WTC11 (cell line): ENCODE measurements around the gene MITF. TPM values are rescaled to one million over a fixed set of nuclear protein-coding genes. Genes with fewer than 3 reads are reported as not detected.

Source experiments
- ATAC-seq: fragments of 200-7000 bp; cut with Tn5 transposase; 2 replicates; pipeline ENCODE4 v1.10.0; 2021; ENCODE audit warnings: mild to moderate bottlenecking, moderate library complexity
- CTCF ChIA-PET: fragments of 300-600 bp; sonication (Branson Sonifier 250); formaldehyde crosslinking; loops from one replicate; lab custom pipeline; 2021; ENCODE audit warnings: antibody characterized with exemption; lab: Charles Lee
- POLR2A ChIA-PET: fragments of 350-600 bp; sonication (Branson Sonifier 250); formaldehyde crosslinking; loops from one replicate; lab custom pipeline; 2021; ENCODE audit warnings: antibody characterized with exemption; lab: Charles Lee
- DNase-seq: peaks from one replicate; pipeline ENCODE4 v3.0.0; 2021; ENCODE audit warnings: low spot score
- H3K27ac Mint-ChIP-seq: 2 replicates; pipeline ENCODE4 v1.8.0; 2021; ENCODE audit warnings: mixed read lengths
- H3K27me3 Mint-ChIP-seq: 2 replicates; pipeline ENCODE4 v1.8.0; 2021; ENCODE audit warnings: low read depth, mild to moderate bottlenecking, moderate library complexity, mixed read lengths
- H3K36me3 Mint-ChIP-seq: 2 replicates; pipeline ENCODE4 v1.8.0; 2021; ENCODE audit warnings: mixed read lengths
- H3K4me1 Mint-ChIP-seq: 2 replicates; pipeline ENCODE4 v1.8.0; 2022; ENCODE audit warnings: mixed read lengths
- H3K4me3 Mint-ChIP-seq: 2 replicates; pipeline ENCODE4 v1.8.0; 2021; ENCODE audit warnings: mild to moderate bottlenecking, moderate library complexity, mixed read lengths
- H3K9me3 Mint-ChIP-seq: 2 replicates; pipeline ENCODE4 v1.8.0; 2021; ENCODE audit warnings: mixed read lengths
- FOXP4 ChIP-seq: sonication (generic); formaldehyde crosslinking; IDR thresholded peaks from 2 replicates; pipeline ENCODE4 v1.8.0; 2022; ENCODE audit warnings: mild to moderate bottlenecking, missing genetic modification reagents
- MAX ChIP-seq: sonication (generic); formaldehyde crosslinking; IDR thresholded peaks from 2 replicates; pipeline ENCODE4 v1.8.0; 2022; ENCODE audit warnings: mild to moderate bottlenecking, missing genetic modification reagents
- SMAD4 ChIP-seq: sonication (generic); formaldehyde crosslinking; IDR thresholded peaks from 2 replicates; pipeline ENCODE4 v1.8.0; 2022; ENCODE audit warnings: mild to moderate bottlenecking, missing genetic modification reagents
- SOX15 ChIP-seq: fragments of 250-450 bp; sonication (Bioruptor Pico); IDR thresholded peaks from 2 replicates; pipeline ENCODE4 v1.9.0; 2021; ENCODE audit warnings: mild to moderate bottlenecking
- ZNF317 ChIP-seq: sonication (generic); formaldehyde crosslinking; IDR thresholded peaks from 2 replicates; pipeline ENCODE4 v1.8.1; 2023; ENCODE audit warnings: low read depth, mild to moderate bottlenecking, moderate library complexity, missing genetic modification reagents, borderline replicate concordance
- total RNA-seq: library from RNA; stranded (reverse); gene quantifications from 3 replicates; pipeline ENCODE4 v1.2.3, GENCODE V29; 2021

MITF gene
- total RNA-seq, 1 experiment from 2014 or later = 1.3 TPM

DNA sequence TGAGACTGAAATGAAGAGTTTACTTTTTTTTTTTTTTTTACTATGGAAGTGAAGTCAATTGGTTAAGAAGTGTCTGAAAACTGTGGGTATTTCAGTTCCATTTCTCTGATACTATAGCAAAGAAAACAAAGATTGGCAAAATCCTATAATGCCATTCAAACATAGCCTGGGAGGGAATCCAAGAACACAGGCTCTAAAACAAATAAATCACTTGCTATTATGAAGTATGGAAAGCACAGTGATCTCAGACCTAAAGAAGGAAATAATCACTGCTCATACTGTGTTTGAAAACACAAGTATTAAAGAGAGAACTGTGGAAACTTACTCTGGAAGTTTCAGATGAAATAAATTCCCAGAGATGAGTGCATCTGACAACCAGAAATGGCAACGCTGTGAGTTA is 272.3 kb downstream of the MITF start:
- H3K4me1 Mint-ChIP-seq = no peaks in the 10 kb centered on the region
- H3K36me3 Mint-ChIP-seq = no peaks in the 10 kb centered on the region
- H3K27me3 Mint-ChIP-seq = peaks cover 6% of the 10 kb centered on the region; the same call in 1 of the 2 replicates
- DNase-seq = no peak
- TF ChIP-seq ZNF317 (CRISPR knock-in tag) (no peak), MAX (CRISPR knock-in tag) (no peak), SOX15 (CRISPR knock-in tag) (no peak), FOXP4 (CRISPR knock-in tag) (no peak), SMAD4 (CRISPR knock-in tag) (no peak)
- TF ChIP-seq, all 79 proteins: peak for 0
- ChIA-PET POLR2A (no interaction called here), CTCF (no interaction called here)
- no peak for ATAC-seq
- Mint-ChIP-seq H3K4me3 (no peak overlapping the region), H3K27ac (no peak overlapping the region), H3K9me3 (peaks cover 20% of the 10 kb centered on the region)
